Type B pancreatic cell (in vitro differentiated cells): ENCODE measurements around the gene DNTT. TPM values are rescaled to one million over a fixed set of nuclear protein-coding genes. Genes with fewer than 3 reads are reported as not detected.
"Not testable (repeated sequence)": the region's sequence is repeated elsewhere in the genome, so short reads cannot be mapped to it uniquely, and the experiment has no call there.

ENCODE experiments used
- DNase-seq: peaks from one replicate; pipeline ENCODE4 v3.0.0; 2021; ENCODE audit warnings: mixed read lengths; ENCODE audit not compliant: unreplicated experiment; ENCODE audit errors: extremely low spot score
- H3K27ac Mint-ChIP-seq: 2 replicates; pipeline ENCODE4 v1.8.0; 2021; ENCODE audit warnings: mild to moderate bottlenecking, mixed read lengths
- H3K27me3 Mint-ChIP-seq: 2 replicates; pipeline ENCODE4 v1.8.0; 2021; ENCODE audit warnings: mixed read lengths
- H3K36me3 Mint-ChIP-seq: 2 replicates; pipeline ENCODE4 v1.8.0; 2021; ENCODE audit warnings: mixed read lengths
- H3K4me1 Mint-ChIP-seq: one replicate; pipeline ENCODE4 v1.8.0; 2021; ENCODE audit warnings: mixed read lengths; ENCODE audit not compliant: unreplicated experiment
- H3K4me3 Mint-ChIP-seq: 2 replicates; pipeline ENCODE4 v1.8.0; 2021; ENCODE audit warnings: mild to moderate bottlenecking, mixed read lengths
- H3K9me3 Mint-ChIP-seq: 2 replicates; pipeline ENCODE4 v1.8.0; 2021; ENCODE audit warnings: mixed read lengths
- total RNA-seq: library from RNA; stranded (reverse); gene quantifications from 2 replicates; pipeline ENCODE4 v1.2.1, GENCODE V29; 2021; ENCODE audit warnings: low replicate concordance
- TF ChIP-seq, protein P1 (sequence below): fragments of 200-600 bp; sonication (generic); conservative IDR thresholded peaks from 2 replicates; pipeline ENCODE4 v1.5.0; 2021; ENCODE audit warnings: antibody characterized with exemption, mild to moderate bottlenecking

The DNTT gene
- total RNA-seq, 1 donor from 2014 or later = not detected

DNA sequence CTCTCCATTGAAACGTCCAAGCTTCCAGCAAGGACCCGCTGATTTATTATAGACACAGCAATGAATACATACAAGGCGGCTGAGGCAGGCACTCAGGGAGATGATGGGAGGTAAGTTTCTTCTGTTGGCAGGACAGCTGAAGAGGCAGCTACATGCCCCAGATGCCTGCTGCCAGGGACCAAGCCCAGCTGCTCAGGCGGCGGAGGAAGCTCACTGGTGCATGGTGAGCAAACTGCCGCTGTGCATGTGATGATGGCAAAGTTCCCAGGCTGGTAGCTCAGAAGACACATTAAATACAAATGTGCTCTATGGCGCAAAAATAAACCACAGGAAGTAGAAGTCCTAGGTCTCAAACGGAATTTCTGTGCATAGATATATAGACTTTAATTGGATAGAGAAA is 2.3 kb downstream of the DNTT start:
- peaks cover 23% of the 10 kb centered on the region for H3K4me1 Mint-ChIP-seq
- no peaks in the 10 kb centered on the region for H3K27me3 Mint-ChIP-seq

DNA sequence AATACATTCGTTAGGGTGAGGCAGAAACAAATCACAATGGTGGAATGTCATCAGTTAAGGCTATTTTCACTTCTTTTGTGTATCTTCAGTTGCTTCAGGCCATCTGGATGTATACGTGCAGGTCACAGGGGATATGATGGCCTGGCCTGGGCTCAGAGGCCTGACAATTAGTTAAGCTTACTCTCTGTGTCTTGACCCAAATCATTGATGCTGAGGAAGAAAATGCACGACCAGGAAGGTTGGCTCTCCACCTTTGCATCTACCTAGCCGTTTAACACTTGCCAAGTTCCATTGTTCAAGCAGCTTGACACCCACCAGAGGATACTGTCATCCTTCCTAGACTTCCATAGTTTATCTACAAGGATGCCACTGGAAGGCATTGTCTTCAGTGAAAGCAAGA is 4.6 kb downstream of the DNTT start:
- not testable (repeated sequence) for H3K9me3 Mint-ChIP-seq, H3K27ac Mint-ChIP-seq, H3K36me3 Mint-ChIP-seq, H3K4me3 Mint-ChIP-seq, H3K27me3 Mint-ChIP-seq, DNase-seq
- H3K4me1 Mint-ChIP-seq = peaks cover 23% of the 10 kb centered on the region

More for the DNA sequence above, 2.3 kb downstream of the DNTT start:
- Mint-ChIP-seq H3K9me3 (no peaks in the 10 kb centered on the region), H3K27ac (no peak overlapping the region), H3K4me3 (no peak overlapping the region), H3K36me3 (no peaks in the 10 kb centered on the region)
- DNase-seq = no peak
- TF ChIP-seq, protein P1, sequence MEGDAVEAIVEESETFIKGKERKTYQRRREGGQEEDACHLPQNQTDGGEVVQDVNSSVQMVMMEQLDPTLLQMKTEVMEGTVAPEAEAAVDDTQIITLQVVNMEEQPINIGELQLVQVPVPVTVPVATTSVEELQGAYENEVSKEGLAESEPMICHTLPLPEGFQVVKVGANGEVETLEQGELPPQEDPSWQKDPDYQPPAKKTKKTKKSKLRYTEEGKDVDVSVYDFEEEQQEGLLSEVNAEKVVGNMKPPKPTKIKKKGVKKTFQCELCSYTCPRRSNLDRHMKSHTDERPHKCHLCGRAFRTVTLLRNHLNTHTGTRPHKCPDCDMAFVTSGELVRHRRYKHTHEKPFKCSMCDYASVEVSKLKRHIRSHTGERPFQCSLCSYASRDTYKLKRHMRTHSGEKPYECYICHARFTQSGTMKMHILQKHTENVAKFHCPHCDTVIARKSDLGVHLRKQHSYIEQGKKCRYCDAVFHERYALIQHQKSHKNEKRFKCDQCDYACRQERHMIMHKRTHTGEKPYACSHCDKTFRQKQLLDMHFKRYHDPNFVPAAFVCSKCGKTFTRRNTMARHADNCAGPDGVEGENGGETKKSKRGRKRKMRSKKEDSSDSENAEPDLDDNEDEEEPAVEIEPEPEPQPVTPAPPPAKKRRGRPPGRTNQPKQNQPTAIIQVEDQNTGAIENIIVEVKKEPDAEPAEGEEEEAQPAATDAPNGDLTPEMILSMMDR = no peak

DNA sequence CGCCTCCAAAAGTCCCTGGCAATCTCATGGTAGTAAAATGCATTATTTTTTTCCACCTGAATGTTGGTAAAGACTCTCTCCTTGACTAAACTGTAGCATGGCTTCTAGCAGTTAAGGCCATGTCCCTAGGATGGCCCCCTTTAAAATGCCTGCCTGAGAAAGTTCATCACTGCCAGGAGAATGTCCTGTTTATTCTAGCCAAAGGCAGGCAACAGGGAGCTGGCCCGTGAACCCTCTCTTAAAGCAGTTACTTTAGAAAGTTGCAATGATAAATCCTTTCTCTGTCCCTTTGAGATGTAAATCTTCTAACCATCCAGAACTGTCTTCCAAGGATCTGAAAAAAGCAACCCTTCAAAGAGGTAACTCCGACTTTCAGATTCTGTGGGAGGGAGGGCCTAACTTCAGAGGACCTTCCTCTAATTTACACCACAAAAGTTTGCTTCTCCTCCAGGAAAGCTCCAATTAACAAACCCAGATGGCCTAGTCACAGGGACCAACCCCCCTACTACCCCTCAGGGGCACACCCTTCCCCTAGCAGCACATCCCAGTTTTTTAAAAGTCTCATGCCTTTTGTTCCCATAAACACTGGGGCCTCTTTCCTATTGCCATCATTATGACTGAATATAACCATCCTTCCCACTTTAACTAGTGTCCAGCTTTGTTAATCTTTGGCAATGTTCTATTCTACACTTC is 5.5 kb downstream of the DNTT start:
- DNase-seq = no peak
- no peaks in the 10 kb centered on the region for H3K9me3 Mint-ChIP-seq
- H3K27me3 Mint-ChIP-seq = no peaks in the 10 kb centered on the region
- H3K36me3 Mint-ChIP-seq = no peaks in the 10 kb centered on the region
- H3K27ac Mint-ChIP-seq = no peak overlapping the region
- TF ChIP-seq, protein P1 = no peak
- peaks cover 23% of the 10 kb centered on the region for H3K4me1 Mint-ChIP-seq
- H3K4me3 Mint-ChIP-seq = peak overlapping the region; percentile 31

DNA sequence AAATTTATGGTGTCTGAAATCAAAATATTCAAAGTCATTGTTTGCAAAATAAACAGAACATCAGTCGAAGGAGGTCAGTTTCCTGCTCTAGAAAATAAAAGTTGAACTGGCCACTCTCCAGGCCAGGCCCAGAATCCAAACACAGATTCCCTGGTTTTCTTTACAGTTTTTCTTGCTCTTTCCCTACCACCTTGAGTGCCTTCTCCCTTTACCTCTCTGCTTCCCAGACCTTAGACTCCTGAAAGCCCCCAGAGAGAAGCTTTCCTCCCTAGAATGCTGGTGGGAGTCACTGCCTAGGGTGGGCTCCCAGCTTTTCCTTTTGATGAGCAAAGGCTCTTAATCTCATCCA is 6.1 kb downstream of the DNTT start:
- TF ChIP-seq, protein P1 = no peak
- peak overlapping the region; percentile 31 for H3K4me3 Mint-ChIP-seq
- H3K27ac Mint-ChIP-seq = no peak overlapping the region
- DNase-seq = no peak
- peaks cover 23% of the 10 kb centered on the region for H3K4me1 Mint-ChIP-seq
- no peaks in the 10 kb centered on the region for H3K27me3 Mint-ChIP-seq
- H3K9me3 Mint-ChIP-seq = no peaks in the 10 kb centered on the region
- no peaks in the 10 kb centered on the region for H3K36me3 Mint-ChIP-seq

DNA sequence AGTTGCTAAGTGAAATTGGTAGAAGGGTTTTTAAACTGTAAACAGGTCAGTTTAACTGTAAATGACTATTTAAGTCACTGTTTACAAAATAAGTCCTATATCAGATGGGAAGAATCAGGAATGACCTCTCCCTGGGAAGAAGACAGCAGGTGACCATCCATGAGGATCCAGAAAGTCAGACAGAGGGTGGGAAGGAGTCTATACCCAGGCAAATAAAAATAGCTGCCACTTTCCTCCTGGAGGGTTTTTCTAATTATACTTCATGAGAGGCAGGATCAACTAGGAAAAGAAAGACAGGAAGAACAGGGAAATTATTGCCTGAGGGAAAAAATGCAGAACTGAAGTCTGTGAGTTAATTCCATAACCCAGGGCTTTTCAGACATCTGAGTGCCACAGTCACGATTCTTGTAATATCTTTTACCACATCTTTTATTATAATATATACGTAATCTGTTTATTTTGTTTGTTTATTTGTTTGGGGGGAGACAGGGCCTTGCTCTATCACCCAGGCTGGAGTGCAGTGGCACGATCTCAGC is 7.0 kb downstream of the DNTT start:
- peaks cover 23% of the 10 kb centered on the region for H3K4me1 Mint-ChIP-seq
- DNase-seq = no peak

DNA sequence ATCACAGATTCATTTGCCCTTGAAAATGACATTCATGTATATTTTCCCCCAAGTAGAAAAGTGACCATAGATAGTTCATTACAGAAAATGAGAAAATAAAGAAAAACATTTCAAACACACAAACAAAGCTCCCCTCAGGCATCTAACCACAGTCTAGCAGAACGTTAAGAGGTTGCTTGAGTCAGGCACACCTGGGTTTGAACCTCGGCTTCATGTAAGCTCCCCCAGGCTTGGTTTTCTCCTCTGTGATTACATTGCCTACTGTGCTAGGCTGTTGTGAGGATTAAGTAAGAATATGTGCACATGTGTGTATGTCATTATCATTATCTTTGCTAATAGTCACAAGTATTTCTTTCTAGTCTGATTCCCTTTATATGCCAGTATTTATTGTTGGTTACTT is 9.1 kb downstream of the DNTT start:
- Mint-ChIP-seq H3K4me3 (no peak overlapping the region), H3K36me3 (no peaks in the 10 kb centered on the region), H3K27me3 (no peaks in the 10 kb centered on the region), H3K27ac (no peak overlapping the region), H3K9me3 (no peaks in the 10 kb centered on the region), H3K4me1 (peaks cover 22% of the 10 kb centered on the region)
- TF ChIP-seq, protein P1 = no peak
- DNase-seq = no peak

More for the DNA sequence above, 7.0 kb downstream of the DNTT start:
- Mint-ChIP-seq H3K27me3 (no peaks in the 10 kb centered on the region), H3K9me3 (no peaks in the 10 kb centered on the region), H3K36me3 (no peaks in the 10 kb centered on the region), H3K4me3 (no peak overlapping the region), H3K27ac (no peak overlapping the region)
- TF ChIP-seq, protein P1 = no peak
